ENCODE data around the gene EMP2.

DNA sequence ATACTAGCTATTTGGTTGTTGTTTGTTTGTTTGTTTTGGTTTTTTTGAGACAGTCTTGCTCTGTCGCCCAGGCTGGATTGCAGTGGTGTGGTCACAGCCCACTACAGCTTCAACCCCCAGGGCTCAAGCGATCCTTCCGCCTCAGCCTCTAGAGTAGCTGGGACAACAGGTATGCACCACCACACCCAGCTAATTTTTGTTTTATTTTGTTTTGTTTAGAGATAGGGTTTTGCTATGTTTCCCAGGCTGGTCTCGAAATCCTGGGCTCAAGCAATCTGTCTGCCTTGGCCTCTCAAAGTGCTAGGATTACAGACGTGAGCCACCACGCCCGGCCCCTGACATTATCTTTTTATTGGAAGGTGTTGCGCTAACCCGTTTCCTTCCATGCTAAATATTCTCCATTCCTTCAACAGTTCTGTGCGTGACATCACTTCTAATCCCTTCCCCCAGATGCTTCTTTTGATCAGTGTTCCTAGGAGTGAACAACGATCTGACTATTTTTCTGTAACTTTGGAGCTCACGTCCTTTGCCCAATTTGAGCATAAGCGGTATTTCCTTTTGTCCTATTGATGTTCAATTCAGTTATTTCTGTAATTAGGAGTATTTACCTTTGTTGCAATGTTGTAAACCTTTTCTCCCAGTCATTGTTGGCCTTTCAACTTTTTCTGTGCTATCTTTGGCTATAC, 30.2 kb upstream of the EMP2 start:
- TF ChIP-seq, protein P1, sequence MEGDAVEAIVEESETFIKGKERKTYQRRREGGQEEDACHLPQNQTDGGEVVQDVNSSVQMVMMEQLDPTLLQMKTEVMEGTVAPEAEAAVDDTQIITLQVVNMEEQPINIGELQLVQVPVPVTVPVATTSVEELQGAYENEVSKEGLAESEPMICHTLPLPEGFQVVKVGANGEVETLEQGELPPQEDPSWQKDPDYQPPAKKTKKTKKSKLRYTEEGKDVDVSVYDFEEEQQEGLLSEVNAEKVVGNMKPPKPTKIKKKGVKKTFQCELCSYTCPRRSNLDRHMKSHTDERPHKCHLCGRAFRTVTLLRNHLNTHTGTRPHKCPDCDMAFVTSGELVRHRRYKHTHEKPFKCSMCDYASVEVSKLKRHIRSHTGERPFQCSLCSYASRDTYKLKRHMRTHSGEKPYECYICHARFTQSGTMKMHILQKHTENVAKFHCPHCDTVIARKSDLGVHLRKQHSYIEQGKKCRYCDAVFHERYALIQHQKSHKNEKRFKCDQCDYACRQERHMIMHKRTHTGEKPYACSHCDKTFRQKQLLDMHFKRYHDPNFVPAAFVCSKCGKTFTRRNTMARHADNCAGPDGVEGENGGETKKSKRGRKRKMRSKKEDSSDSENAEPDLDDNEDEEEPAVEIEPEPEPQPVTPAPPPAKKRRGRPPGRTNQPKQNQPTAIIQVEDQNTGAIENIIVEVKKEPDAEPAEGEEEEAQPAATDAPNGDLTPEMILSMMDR (IDR thresholded peaks at IDR 0.05; ENCODE audit: poor library complexity) = no peak
- TF ChIP-seq EZH2 (IDR thresholded peaks at IDR 0.05; ENCODE audit: borderline replicate concordance) (no peak), EZH2phosphoT487 (IDR thresholded peaks at IDR 0.05; ENCODE audit: low read depth, severe bottlenecking, unreplicated experiment) (no peak)
